GM18519 (cell line): Measurements from ENCODE around the gene USP20.

Experiments
- ATAC-seq: cut with Tn5 transposase; IDR thresholded peaks from one replicate; pipeline ENCODE4 v1.9.1; 2021; ENCODE audit warnings: mild to moderate bottlenecking, moderate library complexity; ENCODE audit not compliant: unreplicated experiment, low FRiP score

USP20 gene

DNA sequence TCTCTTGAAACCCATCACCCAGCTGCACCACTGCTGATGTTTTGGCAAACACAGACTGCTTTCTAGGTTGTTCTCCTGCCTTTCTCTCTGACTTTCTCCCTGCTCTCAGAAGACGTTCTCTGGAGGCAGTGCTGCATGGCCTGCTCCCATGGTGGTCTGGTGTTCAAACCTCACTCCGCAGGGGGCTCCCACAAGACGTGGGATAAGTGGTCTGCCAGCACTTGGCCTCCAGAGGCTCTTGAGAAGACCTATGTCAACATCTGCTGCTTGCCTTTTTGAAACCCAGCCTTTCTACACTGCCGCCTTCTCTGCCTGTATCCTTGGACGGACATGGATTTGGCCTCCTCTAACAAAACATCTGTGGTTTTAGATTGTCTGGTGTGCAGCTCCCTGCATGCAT is 16.6 kb downstream of the USP20 start:
- no peak for ATAC-seq

DNA sequence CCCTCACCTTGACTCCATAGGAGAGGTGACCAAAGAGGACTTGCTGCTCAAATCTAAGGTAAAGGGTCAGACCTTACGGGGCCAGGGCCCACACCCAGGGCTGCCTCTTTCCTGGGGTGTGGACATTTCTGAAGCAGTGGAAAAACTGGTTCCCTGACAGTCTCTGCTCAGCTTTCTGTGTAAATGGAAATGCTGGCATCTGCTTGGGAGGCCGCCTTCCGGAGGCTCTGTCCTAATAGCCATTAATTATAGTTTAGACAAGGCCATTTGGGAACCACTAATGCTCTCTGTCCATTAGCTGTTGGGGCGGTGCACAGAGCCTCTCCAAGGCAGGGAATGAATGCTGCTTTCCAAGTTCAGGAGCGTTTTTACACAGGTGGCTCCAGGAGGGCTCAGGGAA is 17.3 kb downstream of the USP20 start:
- ATAC-seq, result no peak

DNA sequence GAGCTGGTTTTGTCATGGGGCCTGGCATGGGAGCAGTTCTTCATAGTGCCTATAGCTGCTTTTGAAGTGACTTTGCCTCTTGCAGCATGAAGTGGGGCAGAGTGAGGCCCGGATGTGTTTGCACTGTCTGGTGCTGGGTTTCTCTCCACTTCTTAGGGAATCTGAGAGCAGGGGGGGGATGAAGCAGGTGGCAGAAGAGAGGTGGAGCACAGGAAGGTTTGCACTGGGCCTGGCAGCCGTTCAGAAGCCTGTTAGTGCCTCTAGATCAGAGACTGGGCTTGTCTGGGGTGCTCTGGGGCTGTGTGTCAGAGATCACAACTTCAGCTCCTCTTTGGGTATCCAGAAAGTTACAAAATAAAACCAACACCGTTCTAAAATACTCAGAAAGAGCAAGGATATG is 18.4 kb downstream of the USP20 start:
- no peak for ATAC-seq

DNA sequence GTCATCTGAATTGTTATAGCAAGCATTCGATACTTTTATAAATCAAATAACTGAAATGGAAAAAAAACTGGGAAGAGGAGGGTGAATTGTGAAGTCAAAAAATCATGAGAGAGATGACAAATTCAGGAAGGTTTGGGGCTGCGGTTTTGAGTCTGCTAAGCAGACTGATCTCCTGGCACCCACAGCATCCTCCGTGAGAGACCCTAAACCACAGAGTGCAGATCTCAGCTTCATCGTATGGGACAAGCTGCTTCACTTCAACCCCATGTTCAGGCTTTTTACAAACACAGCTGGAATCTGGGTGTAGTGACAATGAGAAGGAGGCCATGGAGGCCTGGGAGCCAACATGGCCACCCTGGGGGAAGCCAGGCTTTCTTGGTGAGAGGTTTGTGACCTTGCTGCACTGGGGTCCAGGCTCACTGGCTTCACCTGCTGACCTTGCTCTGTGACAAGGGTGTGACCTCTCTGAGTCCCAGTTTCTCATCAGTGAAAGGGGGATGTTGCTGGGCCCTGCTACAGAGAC is 19.4 kb downstream of the USP20 start:
- ATAC-seq, result no peak

GRCh38 chr9:129857207-129857606 is 21.9 kb downstream of the USP20 start:
- ATAC-seq, result no peak

DNA sequence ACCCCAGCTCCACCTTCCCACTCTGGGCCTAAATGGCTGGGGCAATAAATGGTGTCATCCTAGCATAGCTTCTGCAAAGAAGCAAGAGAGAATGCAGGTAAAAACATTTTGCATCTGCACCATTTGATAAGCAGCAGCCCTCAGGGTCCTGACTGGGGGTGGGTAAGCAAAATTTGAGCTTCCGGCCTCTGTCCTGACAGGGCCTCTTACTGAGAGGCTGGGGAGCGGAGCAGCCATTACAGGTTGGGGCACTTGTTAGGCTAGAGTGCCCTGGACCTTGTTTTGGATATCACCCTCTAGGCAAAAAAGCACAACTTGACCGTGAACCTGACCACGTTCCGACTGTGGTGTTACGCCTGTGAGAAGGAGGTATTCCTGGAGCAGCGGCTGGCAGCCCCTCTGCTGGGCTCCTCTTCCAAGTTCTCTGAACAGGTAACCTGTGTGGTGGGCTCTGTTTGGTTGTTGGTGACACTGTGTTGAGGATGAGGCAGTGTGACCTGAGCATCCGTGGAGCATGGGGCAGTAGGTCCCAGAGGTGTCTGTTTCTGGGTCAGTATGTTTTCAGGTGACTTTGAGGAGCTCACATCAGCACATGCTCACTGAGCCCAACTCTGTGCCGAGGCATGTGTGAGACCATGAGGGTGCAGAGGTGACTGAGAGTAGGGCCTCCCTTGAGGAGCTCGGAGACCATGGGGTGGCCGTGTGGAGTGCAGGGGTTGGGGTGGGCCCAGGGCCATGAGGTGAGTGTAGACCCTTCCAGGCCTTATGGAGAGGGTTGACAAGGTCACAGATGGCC is 23.1 kb downstream of the USP20 start:
- ATAC-seq, result no peak

GRCh38 chr9:129860653-129861446 is 25.6 kb downstream of the USP20 start:
- ATAC-seq, result no peak

GRCh38 chr9:129861447-129861827 is 26.2 kb downstream of the USP20 start:
- no peak for ATAC-seq

- no peak for ATAC-seq
These were observed 27.9 kb downstream of the USP20 start for GRCh38 chr9:129863059-129863690.

DNA sequence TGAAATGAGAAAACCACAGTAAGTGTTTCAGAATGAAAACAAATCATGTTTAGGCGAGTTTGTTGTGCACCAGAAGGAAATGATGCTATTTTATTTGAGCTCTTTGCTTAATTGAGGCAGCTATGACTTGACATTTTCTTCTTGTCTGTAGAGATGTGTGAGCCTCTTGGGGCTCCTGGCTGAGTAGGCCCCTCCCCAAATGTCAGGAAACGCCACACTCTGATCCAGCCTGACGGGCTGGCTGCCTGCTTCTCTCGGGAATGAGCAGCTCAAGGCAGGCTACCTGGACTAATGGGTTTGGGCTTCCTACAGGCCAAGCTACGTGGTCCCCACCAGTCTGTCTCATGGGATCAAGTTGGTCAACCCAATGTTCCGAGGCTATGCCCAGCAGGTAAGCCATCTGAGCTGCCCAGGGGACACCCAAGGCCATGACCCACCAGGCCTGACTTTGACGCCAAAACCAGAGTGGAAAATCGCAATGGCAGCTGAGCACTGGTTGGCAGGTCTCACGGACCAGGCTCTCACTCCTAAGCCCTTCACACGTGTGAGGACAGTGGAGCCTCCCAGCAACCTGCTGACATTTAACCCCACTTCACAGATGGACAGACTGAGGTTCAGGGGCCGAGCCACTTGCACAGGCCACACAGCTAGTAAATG is 29.9 kb downstream of the USP20 start:
- ATAC-seq, result no peak

DNA sequence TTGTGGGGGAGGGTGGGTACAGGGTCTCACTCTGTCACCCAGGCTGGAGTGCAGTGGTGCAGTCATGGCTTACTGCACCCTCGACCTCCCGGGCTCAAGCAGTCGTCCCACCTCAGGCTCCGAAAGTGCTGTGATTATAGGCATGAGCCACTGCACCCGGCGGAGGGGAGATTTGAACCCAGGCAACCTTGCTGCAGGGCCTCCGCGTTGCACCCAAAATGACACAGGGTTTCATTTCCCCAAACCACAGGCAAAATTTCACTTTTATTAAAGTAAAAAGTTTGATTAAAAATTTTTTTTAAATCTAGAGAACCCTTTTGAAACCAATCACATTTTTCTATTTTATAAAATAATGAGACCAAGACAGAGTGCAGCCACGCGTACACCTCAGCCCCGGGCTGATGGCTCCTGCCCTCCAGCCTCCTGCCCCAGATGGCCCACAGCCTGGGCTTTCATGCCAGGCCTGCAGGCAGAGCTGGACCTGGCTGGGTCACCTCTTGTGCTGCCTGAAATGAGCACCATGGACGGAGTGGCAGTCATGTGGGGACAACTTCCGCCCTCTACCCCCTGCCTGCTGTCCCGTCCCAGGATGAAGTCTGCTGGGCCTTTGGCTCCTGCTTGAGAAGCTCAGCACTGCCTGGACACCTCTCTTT is 30.5 kb downstream of the USP20 start:
- no peak for ATAC-seq

GRCh38 chr9:129866394-129867135 is 31.3 kb downstream of the USP20 start:
- ATAC-seq, result no peak

- ATAC-seq, result no peak
These were observed 32.1 kb downstream of the USP20 start for GRCh38 chr9:129867136-129868022.

DNA sequence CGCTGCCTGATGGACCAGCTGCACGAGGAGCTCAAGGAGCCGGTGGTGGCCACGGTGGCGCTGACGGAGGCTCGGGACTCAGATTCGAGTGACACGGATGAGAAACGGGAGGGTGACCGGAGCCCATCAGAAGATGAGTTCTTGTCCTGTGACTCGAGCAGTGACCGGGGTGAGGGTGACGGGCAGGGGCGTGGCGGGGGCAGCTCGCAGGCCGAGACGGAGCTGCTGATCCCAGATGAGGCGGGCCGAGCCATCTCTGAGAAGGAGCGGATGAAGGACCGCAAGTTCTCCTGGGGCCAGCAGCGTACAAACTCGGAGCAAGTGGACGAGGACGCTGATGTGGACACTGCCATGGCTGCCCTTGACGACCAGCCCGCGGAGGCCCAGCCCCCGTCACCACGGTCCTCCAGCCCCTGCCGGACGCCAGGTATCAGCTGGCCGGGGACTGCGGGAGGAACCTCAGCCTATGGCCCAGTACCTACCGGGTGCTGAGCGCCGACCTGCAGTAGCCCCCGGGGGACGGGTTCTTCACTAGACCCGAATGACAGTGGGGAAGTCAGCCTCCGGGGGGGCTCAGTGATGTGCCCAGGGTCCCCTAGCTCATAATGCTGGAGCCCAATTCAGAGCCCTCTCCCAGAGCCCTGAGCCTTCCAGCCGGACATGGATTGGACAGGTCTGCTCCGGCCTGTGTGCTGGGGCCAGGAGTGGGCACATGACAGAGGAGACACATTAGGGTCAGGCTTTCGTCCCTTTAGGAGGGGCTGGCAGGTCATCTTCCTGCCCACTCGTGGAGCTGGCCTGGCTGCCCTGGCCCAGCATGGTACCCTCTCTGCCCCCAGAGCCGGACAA is 33.0 kb downstream of the USP20 start:
- ATAC-seq, result no peak

DNA sequence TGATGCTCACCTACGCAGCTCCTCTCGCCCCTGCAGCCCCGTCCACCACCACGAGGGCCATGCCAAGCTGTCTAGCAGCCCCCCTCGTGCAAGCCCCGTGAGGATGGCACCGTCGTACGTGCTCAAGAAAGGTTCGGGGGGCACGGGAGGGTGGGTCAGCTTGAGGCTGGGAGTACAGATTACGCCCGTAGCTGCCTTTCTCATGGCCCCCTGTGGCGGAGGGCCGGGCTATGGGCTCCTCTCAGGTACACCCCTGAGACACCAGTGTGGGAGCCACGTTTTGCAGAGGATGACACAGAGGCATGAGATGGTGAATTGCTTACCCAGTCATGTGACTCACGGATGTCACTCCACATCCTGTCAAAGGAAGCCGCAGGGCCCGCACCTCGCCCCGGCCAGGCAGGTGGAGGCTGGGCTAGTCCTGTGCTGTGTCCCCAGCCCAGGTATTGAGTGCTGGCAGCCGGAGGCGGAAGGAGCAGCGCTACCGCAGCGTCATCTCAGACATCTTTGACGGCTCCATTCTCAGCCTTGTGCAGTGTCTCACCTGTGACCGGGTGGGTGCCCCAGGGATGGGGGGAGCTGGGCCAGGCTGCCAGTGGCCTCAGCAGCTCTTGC is 33.7 kb downstream of the USP20 start:
- ATAC-seq, result no peak

- no peak for ATAC-seq
These were observed 34.6 kb downstream of the USP20 start for GRCh38 chr9:129869585-129870501.
